ENCODE measurements around the gene SYT1. TPM values are rescaled to one million over a fixed set of nuclear protein-coding genes. Genes with fewer than 3 reads are reported as not detected.

The SYT1 gene
- total RNA-seq, 1 experiment from 2014 or later = 44.9 TPM

DNA sequence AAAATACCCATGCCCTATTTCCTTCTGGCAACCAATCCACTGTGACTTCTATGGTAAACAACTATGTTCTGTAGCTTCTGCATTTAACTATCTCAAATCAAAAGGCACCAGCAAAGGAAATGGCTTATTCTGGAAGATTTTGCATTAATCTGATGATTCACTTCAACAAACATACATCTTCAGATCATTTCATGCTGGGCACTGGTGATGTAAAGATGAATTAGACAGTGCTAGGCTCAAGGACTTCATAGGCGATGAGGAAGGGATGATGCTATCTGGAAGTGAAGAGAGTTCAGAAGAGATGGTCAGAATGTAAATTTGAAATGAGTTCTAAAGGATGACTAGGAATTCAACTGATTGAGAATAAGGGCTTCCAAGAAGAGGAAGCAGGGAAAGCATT is 462.9 kb downstream of the SYT1 start (continued):
- TF ChIP-seq POLR2AphosphoS5 (IDR thresholded peaks at IDR 0.05; ENCODE audit: low read depth, low read length) = no peak

GRCh38 chr12:79329933-79330332 is 465.4 kb downstream of the SYT1 start:
- Histone ChIP-seq H3K4me3 (replicated peaks in 1 of 2; ENCODE audit: low read depth in 1 of 2, low read length in 2 of 2) (no peak overlapping the region), H3K27ac (ENCODE audit: low read depth, low read length) (no peak overlapping the region), H3K4me2 (ENCODE audit: low read length) (no peak overlapping the region), H3K4me1 (ENCODE audit: control insufficient read depth in 1 of 2, insufficient read depth in 2 of 2, low read length in 2 of 2) (no peaks in the 10 kb centered on the region), H3K27me3 (ENCODE audit: insufficient read depth, low read length) (no peaks in the 10 kb centered on the region), H4K20me1 (ENCODE audit: insufficient read depth) (no peaks in the 10 kb centered on the region), H3K36me3 (ENCODE audit: control insufficient read depth in 1 of 2, insufficient read depth in 2 of 2, low read length in 2 of 2) (no peaks in the 10 kb centered on the region), H3K9me3 (ENCODE audit: control insufficient read depth in 1 of 2, insufficient read depth in 1 of 2, low read depth in 1 of 2, low read length in 2 of 2) (no peaks in the 10 kb centered on the region), H3K9ac (ENCODE audit: low read length) (no peak overlapping the region), H3K79me2 (ENCODE audit: insufficient read depth, low read length) (no peaks in the 10 kb centered on the region), H2AFZ (ENCODE audit: low read depth, low read length, poor library complexity, severe bottlenecking) (no peak overlapping the region), H3K9me2 (ENCODE audit: insufficient read depth) (no peaks in the 10 kb centered on the region)
- POLR2A ChIA-PET = no interaction called here
- BruUV-seq (replicated peaks) = no TSS peak
- no peak for TF ChIP-seq POLR2AphosphoS5 (IDR thresholded peaks at IDR 0.05; ENCODE audit: low read depth, low read length)
- no peak for TF ChIP-seq JUND (IDR thresholded peaks at IDR 0.05)
- no peak for TF ChIP-seq POLR2A (IDR thresholded peaks at IDR 0.05; ENCODE audit: borderline replicate concordance, extremely low read depth, insufficient read depth, insufficient read length)
- TF ChIP-seq, protein P1, sequence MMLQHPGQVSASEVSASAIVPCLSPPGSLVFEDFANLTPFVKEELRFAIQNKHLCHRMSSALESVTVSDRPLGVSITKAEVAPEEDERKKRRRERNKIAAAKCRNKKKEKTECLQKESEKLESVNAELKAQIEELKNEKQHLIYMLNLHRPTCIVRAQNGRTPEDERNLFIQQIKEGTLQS (IDR thresholded peaks at IDR 0.05) = no peak
- TF ChIP-seq CTCF (IDR thresholded peaks at IDR 0.05 in 2 of 3, conservative IDR thresholded peaks at IDR 0.05 in 1 of 3; ENCODE audit: borderline replicate concordance in 1 of 3, insufficient read depth in 1 of 3, low read depth in 2 of 3, low read length in 2 of 3) = no peak
- no peak for TF ChIP-seq CEBPB (IDR thresholded peaks at IDR 0.05; ENCODE audit: low read depth)
- no peak for TF ChIP-seq TCF7L2 (IDR thresholded peaks at IDR 0.05; ENCODE audit: borderline replicate concordance, extremely low read depth, insufficient read depth, insufficient read length)
- TF ChIP-seq RAD21 (IDR thresholded peaks at IDR 0.05; ENCODE audit: low read depth) = no peak
- TF ChIP-seq SRF (IDR thresholded peaks at IDR 0.05; ENCODE audit: low read depth) = no peak
- TF ChIP-seq CBX3 (IDR thresholded peaks at IDR 0.05; ENCODE audit: low read depth) = no peak
- no peak for TF ChIP-seq EZH2phosphoT487 (IDR thresholded peaks at IDR 0.05; ENCODE audit: borderline replicate concordance)
- no peak for TF ChIP-seq YY1 (IDR thresholded peaks at IDR 0.05; ENCODE audit: extremely low read depth, insufficient replicate concordance, low read depth, low read length)
- no peak for TF ChIP-seq FOSL1 (IDR thresholded peaks at IDR 0.05; ENCODE audit: low read depth)
- TF ChIP-seq EZH2 (IDR thresholded peaks at IDR 0.05) = no peak
- no peak for TF ChIP-seq ZNF274 (IDR thresholded peaks at IDR 0.05; ENCODE audit: low read depth, low read length)
- CTCF ChIA-PET = no interaction called here
- intact Hi-C loops (cut with micrococcal nuclease) = no loop called here
- no peak for ATAC-seq
- no peak for DNase-seq (ENCODE audit: low read depth, low spot score)
- RAD21 ChIA-PET (ENCODE audit: low non-redundant PET in 1 of 2, low total read pairs in 2 of 2, uncharacterized antibody in 2 of 2, unreplicated experiment in 2 of 2) = no interaction called here

Data from HCT116 (cell line).